GM18519 (cell line): Measurements from ENCODE around the gene ATG9B.
"Not testable (repeated sequence)": the region's sequence is repeated elsewhere in the genome, so short reads cannot be mapped to it uniquely, and the experiment has no call there.

Experiments used
- ATAC-seq: cut with Tn5 transposase; IDR thresholded peaks from one replicate; pipeline ENCODE4 v1.9.1; 2021; ENCODE audit warnings: mild to moderate bottlenecking, moderate library complexity; ENCODE audit not compliant: unreplicated experiment, low FRiP score

The ATG9B gene

GRCh38 chr7:151017953-151018420, 6.3 kb downstream of the ATG9B start:
- ATAC-seq: no peak

GRCh38 chr7:151017370-151017952, 6.8 kb downstream of the ATG9B start:
- no peak for ATAC-seq

GRCh38 chr7:151016942-151017341, 7.4 kb downstream of the ATG9B start:
- ATAC-seq: no peak

GRCh38 chr7:151016505-151016904, 7.8 kb downstream of the ATG9B start:
- no peak for ATAC-seq

GRCh38 chr7:151015967-151016366, 8.3 kb downstream of the ATG9B start:
- ATAC-seq: no peak

GRCh38 chr7:151014950-151015349, 9.3 kb downstream of the ATG9B start:
- ATAC-seq: no peak

- ATAC-seq: no peak
Observed at GRCh38 chr7:151013733-151014497, 10.4 kb downstream of the ATG9B start.

- ATAC-seq: no peak
Observed at GRCh38 chr7:151013356-151013732, 10.9 kb downstream of the ATG9B start.

- no peak for ATAC-seq
Observed at GRCh38 chr7:151012911-151013347, 11.4 kb downstream of the ATG9B start.

GRCh38 chr7:151012031-151012692, 12.1 kb downstream of the ATG9B start:
- ATAC-seq: no peak

- not testable (repeated sequence) for ATAC-seq
Observed at GRCh38 chr7:151011616-151012015, 12.7 kb downstream of the ATG9B start.

- ATAC-seq: no peak
Observed at GRCh38 chr7:151011097-151011409, 13.2 kb downstream of the ATG9B start.

- no peak for ATAC-seq
Observed at GRCh38 chr7:151010307-151011096, 13.8 kb downstream of the ATG9B start.

GRCh38 chr7:151010037-151010306, 14.3 kb downstream of the ATG9B start:
- ATAC-seq: no peak

GRCh38 chr7:151009327-151010036, 14.8 kb downstream of the ATG9B start:
- ATAC-seq: no peak

- ATAC-seq: no peak
Observed at GRCh38 chr7:151008511-151009323, 15.6 kb downstream of the ATG9B start.

GRCh38 chr7:151008143-151008510, 16.2 kb downstream of the ATG9B start:
- ATAC-seq: no peak

- no peak for ATAC-seq
Observed at GRCh38 chr7:151007469-151007898, 16.8 kb downstream of the ATG9B start.

GRCh38 chr7:151006590-151007300, 17.5 kb downstream of the ATG9B start:
- ATAC-seq: no peak
